Peyer's patch (tissue), 4 donors: ENCODE results near the gene LRRC51.
"Not testable (repeated sequence)": the region's sequence is repeated elsewhere in the genome, so short reads cannot be mapped to it uniquely, and the experiment has no call there.

Experiments
- POLR2A ChIP-seq, 2 donors: fragments of 450-650 bp; IDR thresholded peaks; one replicate each; pipeline ENCODE4 v1.5.1; 2017; ENCODE audit warnings: antibody characterized with exemption in 2 of 2, mild to moderate bottlenecking in 2 of 2, moderate library complexity in 2 of 2
- TF ChIP-seq, protein P1 (sequence below), 6 experiments: fragments of 450-650 bp in 4 of 6; fragments of 200-600 bp in 2 of 6; sonication (generic) in 1 of 6; IDR thresholded peaks; one replicate each; pipeline ENCODE4 v1.5.1; 2017 to 2019; ENCODE audit warnings: antibody characterized with exemption in 6 of 6, mild to moderate bottlenecking in 3 of 6, moderate library complexity in 1 of 6

DNA sequence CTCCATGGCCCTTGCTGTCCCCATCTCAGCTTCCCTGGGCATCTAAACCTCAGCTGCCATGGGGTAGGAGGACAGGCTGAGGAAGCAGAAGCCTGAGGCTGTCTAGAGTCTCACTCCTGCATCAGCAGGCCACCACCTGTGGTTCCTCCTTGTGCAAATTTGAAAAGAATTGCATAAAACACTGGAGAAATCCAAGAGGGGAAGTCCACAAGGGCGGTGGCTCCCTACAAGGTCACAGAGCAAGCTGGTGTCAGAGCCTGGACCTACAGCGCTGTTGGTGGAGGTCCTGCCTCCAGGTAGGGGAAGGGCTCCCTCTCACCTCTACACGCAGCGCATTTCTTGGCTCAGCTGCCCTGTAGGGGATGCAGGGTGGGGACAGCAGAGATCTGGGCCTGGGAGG lies 54.8 kb downstream of the LRRC51 start, which contains the start of gene FOLR3:
- TF ChIP-seq, protein P1, sequence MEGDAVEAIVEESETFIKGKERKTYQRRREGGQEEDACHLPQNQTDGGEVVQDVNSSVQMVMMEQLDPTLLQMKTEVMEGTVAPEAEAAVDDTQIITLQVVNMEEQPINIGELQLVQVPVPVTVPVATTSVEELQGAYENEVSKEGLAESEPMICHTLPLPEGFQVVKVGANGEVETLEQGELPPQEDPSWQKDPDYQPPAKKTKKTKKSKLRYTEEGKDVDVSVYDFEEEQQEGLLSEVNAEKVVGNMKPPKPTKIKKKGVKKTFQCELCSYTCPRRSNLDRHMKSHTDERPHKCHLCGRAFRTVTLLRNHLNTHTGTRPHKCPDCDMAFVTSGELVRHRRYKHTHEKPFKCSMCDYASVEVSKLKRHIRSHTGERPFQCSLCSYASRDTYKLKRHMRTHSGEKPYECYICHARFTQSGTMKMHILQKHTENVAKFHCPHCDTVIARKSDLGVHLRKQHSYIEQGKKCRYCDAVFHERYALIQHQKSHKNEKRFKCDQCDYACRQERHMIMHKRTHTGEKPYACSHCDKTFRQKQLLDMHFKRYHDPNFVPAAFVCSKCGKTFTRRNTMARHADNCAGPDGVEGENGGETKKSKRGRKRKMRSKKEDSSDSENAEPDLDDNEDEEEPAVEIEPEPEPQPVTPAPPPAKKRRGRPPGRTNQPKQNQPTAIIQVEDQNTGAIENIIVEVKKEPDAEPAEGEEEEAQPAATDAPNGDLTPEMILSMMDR (IDR thresholded peaks at IDR 0.05), result not testable (repeated sequence)
- TF ChIP-seq POLR2A (IDR thresholded peaks at IDR 0.05), result not testable (repeated sequence)
